HEK293 (cell line): ENCODE results near the gene PACS2.
"Not testable (repeated sequence)": the region's sequence is repeated elsewhere in the genome, so short reads cannot be mapped to it uniquely, and the experiment has no call there.

ENCODE experiments used
- CTCF ChIA-PET: fragments of 350-600 bp; formaldehyde crosslinking; extraction: SDS; loops from one replicate; lab custom pipeline; 2021; ENCODE audit warnings: antibody characterized with exemption; lab: Yijun Ruan, JAX
- POLR2A ChIA-PET: fragments of 300-600 bp; formaldehyde crosslinking; extraction: SDS; loops from one replicate; lab custom pipeline; 2020; ENCODE audit warnings: antibody characterized with exemption, inconsistent platforms; lab: Yijun Ruan, JAX
- H3K27ac ChIP-seq: fragments of 200-500 bp; sonication (Bioruptor generic); 2 replicates; pipeline ENCODE4 v1.5.1; 2014; ENCODE audit warnings: low read depth, low read length, control low read depth, inconsistent platforms; ENCODE audit errors: extremely low read depth
- H3K36me3 ChIP-seq, 2 experiments: fragments of 200-500 bp in 1 of 2; sonication (Bioruptor generic) in 1 of 2; 1 replicate in 1 of 2; 2 replicates in 1 of 2; pipeline ENCODE4 v1.5.1; 2014 to 2017; ENCODE audit warnings: inconsistent platforms in 2 of 2, low read length in 2 of 2; ENCODE audit not compliant: control insufficient read depth in 2 of 2, insufficient read depth in 1 of 2
- H3K4me1 ChIP-seq: fragments of 200-500 bp; sonication (Bioruptor generic); 2 replicates; pipeline ENCODE4 v1.5.1; 2014; ENCODE audit warnings: mild to moderate bottlenecking, low read length, inconsistent platforms; ENCODE audit not compliant: control insufficient read depth, insufficient read depth
- H3K4me3 ChIP-seq: 2 replicates; pipeline ENCODE4 v1.5.1; 2011; ENCODE audit warnings: low read depth, mild to moderate bottlenecking, control low read depth, low read length, moderate library complexity
- H3K9me3 ChIP-seq: fragments of 200-500 bp; sonication (Bioruptor generic); 2 replicates; pipeline ENCODE4 v1.5.1; 2014; ENCODE audit warnings: low read depth, low read length, inconsistent platforms; ENCODE audit not compliant: control insufficient read depth, insufficient read depth
- KLF17 ChIP-seq: fragments of 450-650 bp; formaldehyde crosslinking; IDR thresholded peaks from 2 replicates; pipeline ENCODE4 v1.5.1; 2016; ENCODE audit warnings: missing biosample characterization, missing genetic modification characterization
- OVOL3 ChIP-seq: fragments of 450-650 bp; formaldehyde crosslinking; IDR thresholded peaks from 2 replicates; pipeline ENCODE4 v1.5.1; 2016; ENCODE audit warnings: missing biosample characterization, missing genetic modification characterization
- REST ChIP-seq: fragments of 450-650 bp; formaldehyde crosslinking; IDR thresholded peaks from 2 replicates; pipeline ENCODE4 v1.5.1; 2016; ENCODE audit warnings: missing biosample characterization, missing genetic modification characterization
- SP2 ChIP-seq: fragments of 450-650 bp; formaldehyde crosslinking; IDR thresholded peaks from 2 replicates; pipeline ENCODE4 v1.5.1; 2016; ENCODE audit warnings: missing biosample characterization, missing genetic modification characterization
- ZBTB1 ChIP-seq: fragments of 450-650 bp; formaldehyde crosslinking; IDR thresholded peaks from 2 replicates; pipeline ENCODE4 v1.5.1; 2016; ENCODE audit warnings: missing biosample characterization, missing genetic modification characterization
- ZBTB17 ChIP-seq: fragments of 450-650 bp; formaldehyde crosslinking; IDR thresholded peaks from 2 replicates; pipeline ENCODE4 v1.5.1; 2016; ENCODE audit warnings: missing biosample characterization, missing genetic modification characterization
- ZBTB26 ChIP-seq: fragments of 450-650 bp; formaldehyde crosslinking; optimal IDR thresholded peaks from 2 replicates; pipeline ENCODE3; 2016; ENCODE audit warnings: missing biosample characterization, mild to moderate bottlenecking, missing genetic modification characterization
- ZNF112 ChIP-seq: fragments of 450-650 bp; formaldehyde crosslinking; IDR thresholded peaks from 2 replicates; pipeline ENCODE4 v1.5.0; 2017; ENCODE audit warnings: missing biosample characterization, missing genetic modification characterization
- ZNF140 ChIP-seq: fragments of 450-650 bp; formaldehyde crosslinking; IDR thresholded peaks from 2 replicates; pipeline ENCODE4 v1.5.1; 2016; ENCODE audit warnings: missing biosample characterization, missing genetic modification characterization
- ZNF221 ChIP-seq: fragments of 450-650 bp; formaldehyde crosslinking; IDR thresholded peaks from 2 replicates; pipeline ENCODE4 v1.5.1; 2017; ENCODE audit warnings: missing biosample characterization, missing genetic modification characterization, borderline replicate concordance
- ZNF248 ChIP-seq: fragments of 450-650 bp; formaldehyde crosslinking; IDR thresholded peaks from 2 replicates; pipeline ENCODE4 v1.5.1; 2017; ENCODE audit warnings: missing biosample characterization, missing genetic modification characterization
- ZNF600 ChIP-seq: fragments of 450-650 bp; formaldehyde crosslinking; IDR thresholded peaks from 2 replicates; pipeline ENCODE4 v1.5.1; 2016; ENCODE audit warnings: missing biosample characterization, missing genetic modification characterization
- ZNF654 ChIP-seq: fragments of 450-650 bp; formaldehyde crosslinking; IDR thresholded peaks from 2 replicates; pipeline ENCODE4 v1.5.1; 2016; ENCODE audit warnings: low read depth, missing biosample characterization, missing genetic modification characterization
- ZNF658 ChIP-seq: fragments of 450-650 bp; formaldehyde crosslinking; IDR thresholded peaks from 2 replicates; pipeline ENCODE4; 2016; ENCODE audit warnings: missing biosample characterization, missing genetic modification characterization
- ZNF701 ChIP-seq: fragments of 450-650 bp; formaldehyde crosslinking; IDR thresholded peaks from 2 replicates; pipeline ENCODE4 v1.5.1; 2016; ENCODE audit warnings: missing biosample characterization, missing genetic modification characterization
- ZNF768 ChIP-seq: fragments of 450-650 bp; formaldehyde crosslinking; IDR thresholded peaks from 2 replicates; pipeline ENCODE4 v1.5.1; 2018; ENCODE audit warnings: missing biosample characterization, mild to moderate bottlenecking, missing genetic modification characterization
- ZNF777 ChIP-seq: fragments of 450-650 bp; formaldehyde crosslinking; IDR thresholded peaks from 2 replicates; pipeline ENCODE4 v1.5.1; 2017; ENCODE audit warnings: missing biosample characterization, missing genetic modification characterization, borderline replicate concordance
- ZNF785 ChIP-seq: fragments of 450-650 bp; formaldehyde crosslinking; IDR thresholded peaks from 2 replicates; pipeline ENCODE4 v1.5.1; 2016; ENCODE audit warnings: missing biosample characterization, missing genetic modification characterization

Gene PACS2

GRCh38 chr14:105357626-105358025, 43.1 kb downstream of the PACS2 start:
- Histone ChIP-seq H3K4me3 (no peak overlapping the region), H3K4me1 (no peaks in the 10 kb centered on the region), H3K36me3 (peaks cover 0 to 20% of the 10 kb centered on the region in 2 experiments; a peak in 2 of 3 replicates), H3K9me3 (no peaks in the 10 kb centered on the region), H3K27ac (no peak overlapping the region)
- POLR2A ChIA-PET, result no interaction called here
- CTCF ChIA-PET, result no interaction called here
- TF ChIP-seq ZNF112, result no peak

DNA sequence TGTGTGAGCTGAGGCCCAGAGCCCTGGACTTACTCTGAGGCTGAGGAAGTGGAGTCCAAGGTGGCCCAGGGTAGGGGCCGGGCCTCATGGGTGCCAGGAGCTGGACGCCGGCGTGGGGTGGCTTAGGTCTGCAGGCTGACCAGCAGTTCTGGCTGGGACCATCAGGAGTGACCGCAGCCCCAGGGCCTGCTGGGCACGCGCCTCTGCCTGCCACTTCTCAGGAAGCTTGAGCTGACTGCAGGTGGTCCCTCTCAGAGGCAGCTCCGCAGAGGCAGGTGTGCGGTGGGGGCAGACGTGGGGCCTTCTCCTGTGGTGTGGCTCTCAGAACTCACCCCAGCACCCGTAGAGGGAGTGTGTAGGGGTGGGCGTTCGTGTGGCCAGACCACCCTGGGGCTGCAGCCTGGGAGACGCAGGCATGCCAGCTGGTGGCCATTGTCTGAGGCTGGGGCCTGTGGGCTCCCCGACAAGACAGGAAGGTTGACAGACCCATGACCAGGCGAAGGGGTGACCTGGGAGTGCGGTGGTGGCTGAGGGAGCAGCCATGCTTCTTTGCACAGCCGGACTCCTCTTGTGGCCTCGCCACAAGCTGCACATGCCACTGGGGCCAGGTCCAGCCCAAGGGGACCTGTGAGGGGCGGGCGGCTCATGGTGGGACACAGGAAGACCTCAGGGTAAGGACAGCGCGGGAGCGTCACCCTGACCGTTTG, 43.7 kb downstream of the PACS2 start:
- no peaks in the 10 kb centered on the region for H3K9me3 ChIP-seq
- POLR2A ChIA-PET, result interaction anchor here (0.7 kb wide), 1 partner anchor 57 kb away, joined by 3 read pairs; no protein-coding TSS in a partner anchor
- H3K36me3 ChIP-seq, result peaks cover 0 to 20% of the 10 kb centered on the region in 2 experiments; a peak in 2 of 3 replicates
- no peak overlapping the region for H3K4me3 ChIP-seq
- CTCF ChIA-PET, result no interaction called here
- no peak for TF ChIP-seq ZNF248 (tag by site-specific recombination)
- TF ChIP-seq OVOL3, result no peak
- no peak for TF ChIP-seq KLF17
- no peak for TF ChIP-seq ZNF658 (tag by site-specific recombination)
- TF ChIP-seq ZNF140 (tag by site-specific recombination), result no peak
- no peak for TF ChIP-seq ZNF654 (tag by site-specific recombination)
- TF ChIP-seq ZBTB1 (tag by site-specific recombination), result no peak
- no peak for TF ChIP-seq ZBTB17
- TF ChIP-seq ZNF785 (tag by site-specific recombination), result no peak
- TF ChIP-seq ZNF777 (tag by site-specific recombination), result no peak
- TF ChIP-seq ZNF701 (tag by site-specific recombination), result no peak
- TF ChIP-seq REST (tag by site-specific recombination), result no peak
- no peak for TF ChIP-seq ZNF768 (tag by site-specific recombination)
- TF ChIP-seq ZBTB26 (tag by site-specific recombination), result no peak
- no peak for TF ChIP-seq SP2 (tag by site-specific recombination)
- H3K4me1 ChIP-seq, result no peaks in the 10 kb centered on the region
- no peak overlapping the region for H3K27ac ChIP-seq

GRCh38 chr14:105358943-105359342, 44.4 kb downstream of the PACS2 start:
- Histone ChIP-seq H3K36me3 (peaks cover 0 to 20% of the 10 kb centered on the region in 2 experiments; a peak in 2 of 3 replicates), H3K9me3 (no peaks in the 10 kb centered on the region), H3K4me3 (no peak overlapping the region), H3K4me1 (no peaks in the 10 kb centered on the region), H3K27ac (no peak overlapping the region)
- TF ChIP-seq ZNF600 (tag by site-specific recombination) (peak; percentile 47; the same call in 1 of the 2 replicates), ZNF221 (tag by site-specific recombination) (no peak)
- CTCF ChIA-PET, result no interaction called here
- POLR2A ChIA-PET, result interaction anchor here (0.7 kb wide), 1 partner anchor 58 kb away, joined by 3 read pairs; no protein-coding TSS in a partner anchor

- H3K9me3 ChIP-seq, H3K4me3 ChIP-seq, H3K36me3 ChIP-seq, H3K4me1 ChIP-seq, POLR2A ChIA-PET, H3K27ac ChIP-seq: not testable (repeated sequence)
- CTCF ChIA-PET, result interaction anchor here (0.9 kb wide), 1 partner anchor 159 kb away, joined by 3 read pairs; no protein-coding TSS in a partner anchor
Observed at GRCh38 chr14:105361412-105361811, 46.9 kb downstream of the PACS2 start.
